Activated CD4-positive, alpha-beta T cell treated with anti-CD3 and anti-CD28 coated beads for 1 hour (primary cell): ENCODE results near the gene PDPR.
"Not testable (repeated sequence)": the region's sequence is repeated elsewhere in the genome, so short reads cannot be mapped to it uniquely, and the experiment has no call there.

Experiments
- DNase-seq: peaks from one replicate; pipeline ENCODE4 v3.0.0-alpha.2; 2020

Gene PDPR

DNA sequence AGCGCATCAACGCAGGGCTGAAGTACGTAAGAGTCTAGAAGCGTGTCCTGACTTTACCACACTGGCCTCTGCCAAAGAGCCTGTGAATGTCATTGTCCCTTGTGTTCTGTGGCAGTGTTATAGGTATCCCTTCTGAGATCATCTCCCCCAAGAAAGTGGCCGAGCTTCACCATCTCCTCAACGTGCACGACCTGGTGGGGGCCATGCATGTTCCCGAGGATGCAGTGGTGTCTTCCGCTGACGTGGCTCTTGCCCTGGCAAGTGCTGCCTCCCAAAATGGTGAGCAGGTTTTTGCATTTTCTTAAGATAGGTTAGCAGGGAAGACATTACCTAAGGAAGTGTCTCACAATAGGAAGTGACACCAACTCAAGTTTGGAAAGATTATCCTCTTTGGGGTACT is 14.7 kb downstream of the PDPR start:
- not testable (repeated sequence) for DNase-seq

DNA sequence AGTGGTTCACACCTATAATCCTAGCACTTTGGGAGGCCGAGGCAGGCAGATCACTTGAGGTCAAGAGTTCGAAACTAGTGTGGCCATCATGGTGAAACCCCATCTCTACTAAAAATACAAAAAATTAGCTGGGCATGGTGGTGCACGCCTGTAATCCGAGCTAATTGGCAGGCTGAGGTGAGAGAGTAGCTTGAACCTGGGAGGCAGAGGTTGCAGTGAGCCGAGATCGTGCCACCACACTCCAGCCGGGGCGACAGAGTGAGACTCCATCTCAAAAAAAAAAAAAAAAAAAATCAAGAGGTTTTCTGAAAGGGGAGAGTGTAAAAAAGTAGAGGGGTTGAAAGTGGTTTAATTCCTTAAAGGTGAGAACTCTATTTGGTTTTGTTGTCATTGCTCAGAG is 21.7 kb downstream of the PDPR start:
- DNase-seq: not testable (repeated sequence)

DNA sequence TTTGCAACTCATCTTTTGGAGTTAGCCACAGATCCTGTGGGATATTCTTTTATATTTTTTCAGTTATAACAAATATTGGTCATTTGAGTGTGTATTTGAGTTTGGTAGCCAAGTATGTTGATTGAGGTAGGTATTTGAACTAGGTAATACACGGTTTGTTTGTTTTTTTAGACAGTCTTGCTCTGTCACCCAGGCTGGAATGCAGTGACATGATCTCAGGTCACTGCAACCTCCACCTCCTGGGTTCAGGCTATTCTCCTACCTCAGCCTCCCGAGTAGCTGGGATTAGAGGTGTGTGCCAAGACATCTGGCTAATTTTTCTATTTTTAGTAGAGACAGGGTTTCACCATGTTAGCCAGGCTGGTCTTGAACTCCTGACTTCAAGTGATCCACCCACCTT is 22.5 kb downstream of the PDPR start:
- not testable (repeated sequence) for DNase-seq

DNA sequence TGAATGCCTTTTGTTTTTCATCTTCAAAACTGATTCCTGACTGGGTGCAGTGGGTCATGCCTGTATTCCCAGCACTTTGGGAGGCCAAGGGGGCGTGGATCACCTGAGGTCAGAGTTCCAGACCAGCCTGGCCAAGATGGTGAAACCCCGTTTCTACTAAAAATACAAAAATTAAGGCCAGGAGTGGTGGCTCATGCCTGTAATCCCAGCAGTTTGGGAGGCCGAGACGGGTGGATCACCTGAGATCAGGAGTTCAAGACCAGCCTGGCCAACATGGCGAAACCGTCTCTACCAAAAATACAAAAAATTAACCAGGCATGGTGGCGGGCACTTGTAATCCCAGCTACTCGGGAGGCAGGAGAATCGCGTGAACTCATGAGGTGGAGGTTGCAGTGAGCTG is 28.6 kb downstream of the PDPR start:
- DNase-seq: not testable (repeated sequence)

DNA sequence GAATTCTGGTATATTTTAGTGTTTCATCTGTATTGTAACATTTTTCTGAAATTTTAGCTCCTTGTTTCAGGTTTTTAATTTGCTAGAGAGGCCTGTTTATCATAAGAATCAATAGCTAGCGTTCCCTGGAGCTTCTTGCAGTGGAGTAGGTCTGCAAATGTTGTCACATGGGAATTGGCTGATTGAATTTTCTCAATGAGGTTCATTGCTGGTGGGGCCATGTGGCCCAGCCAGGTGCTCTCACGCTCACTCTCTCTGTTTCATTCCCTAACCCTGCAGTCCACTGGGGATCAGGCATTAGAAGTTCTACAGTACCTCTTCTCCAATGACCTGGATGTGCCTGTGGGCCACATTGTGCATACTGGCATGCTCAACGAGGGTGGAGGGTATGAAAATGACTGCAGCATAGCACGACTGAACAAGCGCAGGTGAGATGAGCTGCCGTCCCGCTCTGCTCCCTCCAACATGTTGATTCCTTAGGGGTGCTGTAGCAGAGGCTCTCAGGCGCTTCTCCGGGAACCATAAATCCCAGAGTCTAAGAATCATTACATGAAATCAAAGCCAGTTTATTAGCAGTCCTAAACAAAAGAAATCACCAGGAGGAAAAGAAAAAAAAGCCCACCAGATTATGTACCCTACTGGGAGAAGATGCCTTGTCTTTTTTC is 29.2 kb downstream of the PDPR start:
- not testable (repeated sequence) for DNase-seq

DNA sequence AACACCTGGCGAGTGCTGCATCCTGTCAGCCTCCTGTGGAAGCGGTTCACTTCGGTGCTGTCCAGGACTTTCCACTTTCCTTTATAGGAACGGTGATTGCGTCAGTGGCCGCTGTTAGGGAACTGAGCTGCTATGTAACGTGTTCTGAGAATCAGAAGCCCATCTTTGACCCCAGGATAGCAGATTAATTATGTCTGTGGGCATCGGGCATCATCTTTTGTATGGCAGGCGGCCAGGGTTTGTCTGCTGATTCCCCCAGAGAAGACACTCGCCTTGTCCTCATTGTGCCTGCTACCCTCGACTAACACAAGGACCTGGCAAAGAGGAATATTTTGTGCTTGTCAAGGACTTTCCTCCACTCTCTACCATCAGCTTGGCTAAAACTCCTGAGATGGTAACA is 33.7 kb downstream of the PDPR start:
- not testable (repeated sequence) for DNase-seq

DNA sequence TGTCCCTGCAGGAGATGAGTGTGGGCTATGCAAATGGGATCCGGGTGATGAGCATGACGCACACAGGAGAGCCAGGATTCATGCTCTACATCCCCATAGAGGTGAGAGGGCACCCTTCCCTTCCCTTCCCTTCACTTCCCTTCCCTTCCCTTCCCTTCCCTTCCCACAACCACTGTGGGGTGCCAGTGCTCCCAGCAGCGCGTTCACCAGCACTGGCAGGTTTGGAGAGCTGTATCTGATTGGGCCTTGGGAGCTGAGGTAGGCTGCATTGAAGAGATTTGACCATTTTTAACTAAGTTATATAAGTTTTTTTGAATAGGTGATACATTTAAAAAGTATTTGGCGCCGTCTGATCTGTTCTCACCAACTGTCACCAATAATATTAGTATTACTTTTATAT is 34.3 kb downstream of the PDPR start:
- DNase-seq: not testable (repeated sequence)

DNA sequence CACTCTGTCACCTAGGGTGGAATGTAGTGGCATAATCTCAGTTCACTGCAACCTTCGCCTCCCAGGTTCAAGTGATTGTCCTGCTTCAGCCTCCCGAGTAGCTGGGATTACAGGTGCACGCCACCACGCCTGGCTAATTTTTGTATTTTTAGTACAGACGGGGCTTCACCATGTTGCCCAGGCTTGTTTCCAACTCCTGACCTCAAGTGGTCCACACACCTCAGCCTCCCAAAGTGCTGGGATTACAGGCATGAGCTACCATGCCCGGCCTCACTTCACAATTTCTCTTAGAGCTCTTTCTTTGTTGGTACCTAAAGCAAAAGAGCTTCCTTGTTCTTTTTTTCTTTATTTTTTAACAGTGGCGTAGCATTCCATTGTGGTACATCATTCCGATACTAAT is 35.2 kb downstream of the PDPR start:
- not testable (repeated sequence) for DNase-seq

DNA sequence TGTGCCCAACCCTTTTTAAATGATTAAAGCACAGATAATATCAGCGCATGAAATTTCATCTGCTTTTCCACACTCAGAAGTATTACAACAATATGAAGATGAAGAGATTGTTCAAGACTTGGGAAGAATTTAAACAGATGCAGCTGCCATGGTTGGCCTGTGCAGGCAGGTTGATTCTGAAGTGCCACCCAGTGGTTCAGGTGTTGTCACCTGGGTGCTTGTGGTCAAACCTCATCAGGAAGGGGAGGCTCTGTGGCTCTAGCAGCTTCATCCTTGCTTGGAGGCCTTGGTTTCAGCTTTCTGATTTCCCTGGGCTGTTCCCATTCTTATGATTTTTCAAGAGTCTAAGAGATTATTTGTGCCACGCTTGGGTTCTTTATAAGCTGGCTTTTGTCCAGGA is 37.3 kb downstream of the PDPR start:
- no peak for DNase-seq

DNA sequence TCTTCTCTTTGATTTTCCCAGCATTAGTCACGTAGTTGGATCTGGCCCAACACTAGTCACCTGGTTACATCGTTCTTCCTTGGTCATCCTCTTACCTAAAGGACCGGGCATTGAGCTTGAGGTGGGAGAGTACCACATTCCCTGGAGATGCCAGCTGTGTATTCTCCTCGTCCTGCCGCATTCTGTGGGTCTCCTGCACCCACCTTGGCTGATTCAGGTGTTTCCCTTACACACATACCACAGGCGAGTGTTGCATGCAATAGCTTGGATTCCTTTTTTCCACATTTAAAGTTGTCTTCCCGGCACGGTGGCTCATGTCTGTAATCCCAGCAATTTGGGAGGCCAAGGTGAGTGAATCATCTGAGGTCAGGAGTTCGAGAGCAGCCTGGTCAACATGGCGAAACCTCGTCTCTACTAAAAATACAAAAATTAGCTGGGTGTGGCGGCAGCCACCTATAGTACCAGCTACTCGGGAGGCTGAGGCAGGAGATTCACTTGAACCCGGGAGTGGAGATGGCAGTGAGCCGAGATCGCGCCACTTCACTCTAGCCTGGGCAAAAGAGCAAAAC is 37.9 kb downstream of the PDPR start:
- no peak for DNase-seq

DNA sequence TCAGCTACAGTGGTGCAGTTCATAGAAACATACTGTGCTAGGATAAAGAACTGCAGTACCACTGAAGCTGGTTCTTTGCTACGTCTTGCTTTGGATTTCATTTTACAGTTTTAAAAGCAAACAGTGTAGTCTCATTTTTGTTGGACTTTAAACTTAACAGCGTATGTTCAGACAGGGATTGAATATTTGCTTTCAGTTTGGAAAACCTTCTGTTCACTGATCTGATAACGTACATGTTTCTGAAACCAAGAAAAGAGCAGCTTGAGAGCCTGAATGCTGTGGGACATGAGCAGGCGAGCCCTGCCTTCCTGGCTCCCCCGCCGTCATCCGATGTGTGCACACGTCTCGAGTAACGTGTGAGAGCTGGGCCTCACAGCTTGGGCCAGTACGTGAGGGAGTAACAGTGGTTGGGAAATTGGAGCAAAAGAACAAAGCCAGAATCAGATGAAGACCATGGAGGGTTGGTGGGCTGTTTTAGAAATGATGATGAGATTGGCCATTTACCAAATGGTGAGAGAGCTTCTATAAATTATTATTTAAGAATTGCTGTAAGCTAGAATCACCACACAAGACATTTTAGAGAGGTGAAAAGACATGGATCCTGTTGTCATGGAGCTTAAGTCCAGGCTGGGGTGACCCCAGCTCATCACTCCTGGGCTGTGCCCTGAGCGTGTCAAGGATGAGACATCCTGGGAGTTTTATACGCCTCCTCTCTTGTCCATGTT is 38.6 kb downstream of the PDPR start:
- DNase-seq: no peak

DNA sequence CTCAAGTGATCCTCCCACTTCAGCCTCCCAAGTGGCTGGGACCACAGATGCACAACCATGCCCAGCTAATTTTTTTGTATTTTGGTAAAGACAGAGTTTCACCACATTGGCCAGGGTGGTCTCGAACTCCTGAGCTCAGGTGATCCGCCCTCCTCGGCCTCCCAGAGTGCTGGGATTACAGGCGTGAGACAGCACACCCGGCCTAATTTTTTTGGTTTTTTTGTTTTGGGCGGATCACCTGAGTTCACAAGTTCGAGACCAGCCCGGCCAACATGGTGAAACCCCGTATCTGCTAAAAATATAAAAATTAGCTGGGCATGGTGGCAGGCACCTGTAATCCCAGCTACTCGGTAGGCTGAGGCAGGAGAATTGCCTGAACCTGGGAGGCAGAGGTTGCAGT is 40.6 kb downstream of the PDPR start:
- not testable (repeated sequence) for DNase-seq

DNA sequence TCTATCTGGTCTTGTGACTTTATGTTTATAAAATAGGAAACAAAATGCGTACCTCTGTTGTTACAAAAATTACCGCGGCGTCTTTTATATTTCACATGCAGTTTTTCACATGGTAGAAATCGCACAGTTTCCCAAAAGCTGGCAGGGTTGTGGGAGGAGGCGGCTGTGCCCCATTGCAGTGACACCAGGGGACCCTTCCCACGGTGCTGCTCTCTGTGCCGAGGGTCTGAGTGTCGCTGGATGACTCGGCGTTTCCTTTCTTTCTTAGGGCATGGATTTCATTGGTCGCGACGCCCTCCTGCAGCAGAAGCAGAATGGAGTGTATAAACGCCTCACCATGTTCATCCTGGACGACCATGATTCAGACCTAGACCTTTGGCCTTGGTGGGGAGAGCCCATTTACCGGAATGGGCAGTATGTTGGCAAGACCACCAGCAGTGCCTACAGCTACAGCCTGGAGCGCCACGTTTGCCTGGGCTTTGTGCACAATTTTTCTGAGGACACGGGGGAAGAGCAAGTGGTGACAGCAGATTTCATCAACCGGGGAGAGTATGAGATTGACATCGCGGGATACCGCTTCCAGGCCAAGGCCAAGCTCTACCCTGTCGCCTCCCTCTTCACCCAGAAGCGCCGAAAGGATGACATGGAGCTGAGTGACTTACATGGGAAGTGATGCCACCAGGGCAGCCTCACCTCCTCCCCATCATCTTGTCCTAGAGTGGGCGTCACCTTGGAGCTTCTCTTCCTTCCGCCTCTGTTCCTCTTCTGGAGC is 42.3 kb downstream of the PDPR start:
- no peak for DNase-seq

DNA sequence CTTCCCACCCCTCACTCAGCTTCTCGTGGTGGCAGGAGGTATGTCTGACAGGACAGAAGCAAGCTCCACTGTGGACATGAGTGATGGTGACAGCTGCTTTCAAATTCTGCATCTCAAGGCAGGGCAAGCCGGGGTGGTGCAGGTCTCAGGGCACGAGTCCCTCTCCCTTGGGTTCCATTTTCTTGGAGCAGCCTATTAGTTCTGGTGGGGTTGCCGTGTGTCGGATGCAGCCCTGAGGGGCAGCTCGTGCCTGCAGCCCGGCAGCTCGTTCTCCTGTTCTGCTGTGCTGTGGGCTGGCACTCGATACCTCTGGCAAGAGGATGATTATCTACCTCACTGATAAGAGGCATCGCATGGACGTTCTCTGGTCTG is 43.0 kb downstream of the PDPR start:
- no peak for DNase-seq

DNA sequence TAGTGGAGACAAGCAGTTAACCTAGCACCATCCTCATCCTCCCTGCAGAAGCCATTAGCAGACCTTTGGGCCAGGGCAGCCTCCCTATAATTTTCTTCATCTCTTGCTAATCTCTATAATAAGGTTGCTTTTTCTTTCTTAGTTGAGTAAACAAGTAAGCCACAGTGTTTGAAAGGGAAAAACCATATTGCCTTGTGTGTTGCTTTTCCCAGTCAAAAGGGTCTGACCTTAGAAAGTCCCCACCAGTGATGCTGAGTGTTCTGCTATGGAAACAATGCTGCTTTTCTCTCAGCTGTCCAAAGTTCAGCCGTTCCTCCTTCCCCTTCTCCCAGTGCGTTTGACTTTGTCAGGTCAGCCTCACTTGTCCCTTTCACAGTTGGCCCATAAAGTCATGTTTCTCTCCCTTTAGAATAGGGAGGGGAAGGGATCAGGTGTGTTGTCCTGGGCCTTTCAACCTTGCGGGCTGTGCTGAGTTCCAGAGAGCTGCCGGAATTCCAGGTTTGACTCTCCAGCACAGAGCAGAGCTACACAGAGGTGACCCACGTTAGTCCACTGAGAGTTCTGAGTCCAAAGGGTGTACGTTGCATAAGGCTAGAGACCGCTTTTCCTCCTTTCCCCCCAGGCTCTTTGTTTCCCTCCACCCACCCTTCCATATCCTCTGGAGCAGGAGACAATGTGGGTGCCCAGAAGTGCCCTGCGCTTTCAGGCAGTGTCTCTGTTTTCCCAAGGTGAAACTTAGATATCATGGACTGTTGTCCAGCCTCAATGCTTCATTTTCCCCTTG is 43.5 kb downstream of the PDPR start:
- no peak for DNase-seq

DNA sequence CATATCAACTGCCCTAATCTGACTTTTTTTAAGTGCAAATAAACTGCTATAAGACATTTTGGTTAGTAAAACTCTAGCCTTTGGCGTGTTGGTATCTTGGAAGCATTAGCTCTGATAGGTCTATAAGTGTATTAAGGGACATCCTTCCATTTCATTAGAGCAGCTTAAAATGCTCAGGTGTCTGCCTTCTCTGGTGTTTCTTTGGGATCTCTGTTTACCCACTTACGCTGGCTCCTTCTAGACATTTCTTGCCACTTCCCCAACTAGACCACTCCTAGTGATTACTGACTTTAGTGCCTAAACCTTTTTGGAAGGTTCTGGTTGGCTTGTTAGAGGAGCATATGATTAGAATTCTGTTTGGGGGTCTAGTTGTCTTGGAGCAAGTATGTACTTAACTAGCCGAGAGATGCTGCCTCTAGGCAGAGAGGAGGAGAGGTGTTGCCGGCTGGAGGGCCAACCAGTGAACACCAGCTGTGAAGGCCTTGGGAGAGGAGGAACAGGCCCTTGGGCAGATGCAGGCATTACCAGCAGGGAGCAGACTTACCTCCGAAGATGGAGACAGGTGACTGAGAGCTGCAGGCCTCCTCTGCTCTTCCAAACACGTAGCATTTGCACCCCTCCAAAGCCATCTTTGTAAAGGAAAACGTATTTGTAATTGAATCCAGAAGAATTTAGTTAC is 44.3 kb downstream of the PDPR start:
- DNase-seq: no peak

DNA sequence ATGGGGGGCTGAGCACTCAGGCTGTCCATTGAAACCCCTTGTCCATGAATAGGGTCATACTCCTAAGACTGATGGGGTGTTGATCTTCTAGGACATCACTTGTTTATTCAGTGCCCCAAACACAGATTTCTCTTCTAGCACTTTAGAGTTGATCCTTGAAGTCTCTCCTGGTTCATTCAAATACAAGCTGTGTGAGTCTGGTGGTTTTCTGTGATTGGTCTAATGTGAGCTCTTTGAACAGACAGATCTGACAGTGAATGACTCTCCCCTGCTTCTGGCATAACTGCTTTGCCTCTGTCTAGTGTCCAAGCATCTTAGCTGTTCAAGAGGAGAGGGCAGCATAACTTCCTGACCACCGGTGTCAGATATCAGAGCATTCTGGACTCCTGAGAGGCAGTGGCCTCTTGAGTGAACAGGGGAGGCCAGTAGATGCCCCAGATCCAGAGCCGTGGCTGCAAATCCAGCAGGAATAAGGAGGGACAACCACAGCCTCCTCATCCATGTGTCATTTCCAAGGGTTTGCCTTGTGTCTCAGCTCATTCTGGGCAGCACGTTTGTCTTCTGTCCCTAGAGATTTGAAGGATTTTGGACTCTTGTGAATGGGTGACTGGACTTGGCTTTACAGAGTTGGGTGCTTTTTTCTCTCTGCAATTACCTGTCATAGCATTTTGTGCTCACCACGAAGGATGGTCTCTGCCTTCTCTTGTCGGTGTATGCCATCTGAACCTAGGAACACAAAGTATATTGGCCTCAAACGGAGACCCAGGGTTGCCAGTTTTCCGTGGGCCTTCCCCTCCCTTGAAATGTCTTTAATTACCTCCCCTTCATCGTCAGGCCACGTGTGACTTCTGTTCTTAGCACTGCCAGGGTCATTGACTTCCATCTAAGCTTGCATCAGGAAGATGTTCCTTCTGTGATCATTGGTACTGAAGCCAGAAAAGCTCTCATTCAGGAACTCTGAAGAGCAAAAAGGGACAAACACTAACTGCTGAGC is 45.5 kb downstream of the PDPR start:
- DNase-seq: no peak

DNA sequence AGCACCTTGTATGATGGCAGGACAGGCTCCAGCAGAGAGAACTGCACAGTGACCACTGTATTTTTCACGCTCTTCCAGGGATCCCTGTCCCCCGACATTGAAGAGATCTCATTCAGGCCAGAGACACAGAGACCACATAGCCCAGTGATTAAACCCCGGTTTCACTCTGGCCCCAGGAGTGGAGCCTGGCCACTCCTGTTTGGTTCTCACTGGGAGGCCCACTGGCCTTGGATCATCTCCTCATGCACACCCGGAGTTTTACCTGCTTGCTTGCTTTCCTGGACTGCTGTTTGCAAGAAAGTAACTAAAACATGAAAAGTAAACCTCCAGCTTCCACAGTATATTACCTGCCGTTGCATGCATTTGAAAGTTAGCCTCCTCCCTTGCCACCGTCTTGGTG is 46.3 kb downstream of the PDPR start:
- no peak for DNase-seq

DNA sequence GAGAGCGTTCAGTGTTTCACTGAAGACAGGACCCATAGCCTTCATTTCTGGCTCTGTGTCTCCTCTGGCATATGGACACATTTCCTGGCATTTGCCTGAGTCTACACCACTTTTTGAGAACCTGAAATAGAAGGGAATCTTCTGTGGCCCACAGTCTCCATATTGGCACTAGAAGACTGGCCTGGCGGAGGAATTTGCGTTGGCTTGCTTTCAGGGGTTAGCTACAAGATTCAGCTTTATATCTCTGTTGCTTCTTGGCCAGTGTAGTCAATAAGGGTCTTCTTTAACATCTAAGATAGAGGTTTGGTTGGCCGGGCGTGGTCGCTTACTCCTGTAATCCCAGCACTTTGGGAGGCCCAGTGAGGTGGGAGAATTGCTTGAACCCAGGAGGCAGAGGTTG is 46.7 kb downstream of the PDPR start:
- DNase-seq: no peak

DNA sequence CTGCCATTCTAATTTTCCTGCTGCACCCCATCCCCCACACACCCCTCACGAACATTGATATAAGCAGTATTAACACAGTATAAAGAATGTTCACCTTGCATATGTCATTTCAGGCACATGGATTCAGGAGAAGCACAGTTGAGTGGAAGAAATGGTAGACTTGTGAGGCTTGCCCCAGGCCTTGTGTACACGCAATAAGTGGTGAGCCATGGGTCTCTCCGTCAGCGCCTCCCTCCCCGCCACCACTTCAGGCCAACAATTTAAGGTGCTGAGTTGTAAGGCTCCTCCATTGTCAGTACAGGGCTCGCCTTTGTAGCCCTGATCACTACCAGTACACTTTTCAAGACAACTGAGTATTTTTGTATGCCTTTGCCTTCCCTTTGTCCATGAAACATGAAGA is 47.2 kb downstream of the PDPR start:
- DNase-seq: no peak

DNA sequence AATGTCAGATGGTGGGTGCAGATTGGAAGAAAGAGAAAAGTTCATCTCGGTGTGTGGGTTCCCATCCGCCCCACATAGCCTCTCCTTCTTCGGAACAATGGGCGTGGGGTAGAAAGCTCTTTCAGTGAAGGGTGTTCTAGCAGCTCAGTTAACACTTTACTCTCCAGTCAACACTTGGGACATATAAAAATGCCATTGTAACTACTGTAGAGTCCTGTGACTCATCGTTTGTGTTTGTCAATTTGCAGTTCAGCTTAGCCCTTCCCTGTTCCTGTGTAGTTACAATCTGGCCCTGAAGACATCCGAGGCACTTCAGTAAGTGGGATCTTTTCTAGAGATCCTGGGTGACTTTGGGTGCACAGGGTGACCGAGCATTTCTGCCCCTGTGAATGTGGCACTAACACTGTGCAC is 47.9 kb downstream of the PDPR start:
- DNase-seq: no peak
